Measurements from ENCODE around the gene PLK1. TPM values are rescaled to one million over a fixed set of nuclear protein-coding genes. Genes with fewer than 3 reads are reported as not detected.

PLK1 gene
- total and polyA plus RNA-seq, 8 donors = 0.58 to 35.9 (median 6.6) TPM

- no peaks in the 10 kb centered on the region for H3K27me3 ChIP-seq
- no peak overlapping the region for H3K4me3 ChIP-seq
- no peaks in the 10 kb centered on the region for H3K9me3 ChIP-seq
- TF ChIP-seq POLR2AphosphoS5 (IDR thresholded peaks at IDR 0.05) (no peak), EP300 (IDR thresholded peaks at IDR 0.05) (no peak), POLR2A (IDR thresholded peaks at IDR 0.05) (no peak), CTCF (IDR thresholded peaks at IDR 0.05) (no peak)
- H3K27ac ChIP-seq = no peak overlapping the region
- no peak for DNase-seq
- H3K4me1 ChIP-seq = no peaks in the 10 kb centered on the region
- H3K36me3 ChIP-seq = peaks cover 65 to 98% (median 96%) of the 10 kb centered on the region in 4 donors
- WGBS, 5 donors = 95 to 98% (median 98%) methylated on average over 6 of the region's 6 CpGs
- intact Hi-C loops (cut with DNase I; ENCODE audit: low total_unique reads) = no loop called here
Measured at GRCh38 chr16:23667355-23667659, 11.4 kb upstream of the PLK1 start.

DNA sequence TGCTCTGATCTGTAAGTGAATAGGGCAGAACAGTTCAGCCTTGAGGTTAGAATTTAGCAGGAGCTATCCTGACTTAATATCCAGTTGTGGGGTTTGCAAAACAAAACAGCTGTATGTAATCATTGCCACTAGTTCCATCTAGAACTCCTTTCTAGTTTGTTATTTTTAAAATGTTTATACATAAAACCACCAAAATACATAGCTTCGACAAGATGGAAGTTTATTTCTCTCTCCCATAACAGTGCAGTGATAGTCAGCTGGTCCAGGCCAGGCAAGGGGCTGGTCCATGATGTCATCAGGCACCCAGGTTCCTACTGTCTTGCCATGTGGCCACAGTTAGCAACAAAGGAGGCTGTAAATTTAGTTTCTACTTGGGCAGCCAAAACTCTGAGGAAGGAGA, 10.5 kb upstream of the PLK1 start:
- H3K27me3 ChIP-seq = no peaks in the 10 kb centered on the region
- H3K4me1 ChIP-seq = no peaks in the 10 kb centered on the region
- no peaks in the 10 kb centered on the region for H3K9me3 ChIP-seq
- intact Hi-C loops (cut with DNase I; ENCODE audit: low total_unique reads) = no loop called here
- no peak overlapping the region for H3K27ac ChIP-seq
- WGBS, 5 donors = 75 to 81% (median 77%) methylated on average over 1 of the region's 1 CpG
- H3K36me3 ChIP-seq = peaks cover 61 to 96% (median 93%) of the 10 kb centered on the region in 4 donors
- TF ChIP-seq POLR2AphosphoS5 (IDR thresholded peaks at IDR 0.05) (no peak), EP300 (IDR thresholded peaks at IDR 0.05) (no peak), POLR2A (IDR thresholded peaks at IDR 0.05) (no peak), CTCF (IDR thresholded peaks at IDR 0.05) (no peak)
- no peak overlapping the region for H3K4me3 ChIP-seq
- DNase-seq = no peak

DNA sequence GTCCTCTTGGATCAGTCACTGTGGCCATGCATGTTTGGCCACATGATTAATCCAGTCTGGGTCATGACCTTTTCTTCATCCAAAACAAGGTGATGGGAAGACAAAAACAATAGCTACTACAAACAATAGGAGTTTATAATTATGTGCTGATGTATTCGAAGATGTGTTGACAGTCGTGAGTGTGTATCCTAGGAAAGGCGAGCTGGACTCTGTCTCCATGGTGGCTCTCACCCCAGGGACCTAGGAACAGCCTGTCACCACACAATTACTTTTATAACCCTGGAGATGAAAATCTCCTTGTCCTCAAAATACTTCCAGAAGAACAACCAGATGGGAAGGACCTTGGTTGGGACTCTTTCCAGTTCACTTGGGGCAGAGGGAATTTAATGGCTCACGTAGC, 9.8 kb upstream of the PLK1 start:
- Histone ChIP-seq H3K9me3 (no peaks in the 10 kb centered on the region), H3K27ac (no peak overlapping the region), H3K27me3 (no peaks in the 10 kb centered on the region), H3K4me1 (no peaks in the 10 kb centered on the region), H3K4me3 (no peak overlapping the region), H3K36me3 (peaks cover 54 to 96% (median 89%) of the 10 kb centered on the region in 4 donors)
- WGBS, 5 donors = 87 to 94% (median 91%) methylated on average over 4 of the region's 4 CpGs
- TF ChIP-seq POLR2AphosphoS5 (IDR thresholded peaks at IDR 0.05) (no peak), CTCF (IDR thresholded peaks at IDR 0.05) (no peak), POLR2A (IDR thresholded peaks at IDR 0.05) (no peak), EP300 (IDR thresholded peaks at IDR 0.05) (no peak)
- DNase-seq = no peak
- intact Hi-C loops (cut with DNase I; ENCODE audit: low total_unique reads) = no loop called here

DNA sequence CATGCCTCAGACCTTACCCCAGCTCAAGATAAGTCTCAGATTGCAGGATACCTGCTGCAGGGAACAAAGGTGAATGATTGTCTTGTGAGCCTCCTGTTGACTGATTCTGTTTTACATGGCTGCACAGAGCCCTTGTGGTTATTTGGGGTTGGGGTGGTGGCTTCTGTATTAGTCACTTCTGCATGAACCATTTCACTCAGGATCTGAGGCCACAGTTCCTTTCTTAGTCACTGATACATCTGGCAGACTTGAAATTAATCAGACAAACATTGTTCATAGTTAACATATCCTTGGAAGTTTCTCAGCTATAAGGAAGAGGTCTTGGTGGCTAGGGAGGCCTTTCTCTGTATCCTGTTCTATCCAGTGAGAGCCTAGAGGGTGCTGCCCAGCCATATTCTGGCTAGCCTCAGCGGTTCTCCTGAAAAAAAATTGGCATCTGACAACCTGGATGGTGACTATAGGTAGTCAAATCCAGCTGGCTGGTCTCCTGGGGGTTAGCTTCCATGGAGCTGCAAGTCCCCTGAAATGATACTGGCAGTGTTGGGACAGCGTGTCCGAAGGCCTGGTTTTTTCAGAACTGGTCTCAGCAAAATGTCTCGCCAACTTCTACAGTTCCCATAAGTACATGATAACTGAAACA, 8.4 kb upstream of the PLK1 start:
- DNase-seq = peak in 1 of 2 donors; percentile 43
- Histone ChIP-seq H3K4me1 (no peaks in the 10 kb centered on the region), H3K36me3 (peaks cover 42 to 94% (median 83%) of the 10 kb centered on the region in 4 donors), H3K27me3 (no peaks in the 10 kb centered on the region), H3K4me3 (no peak overlapping the region), H3K9me3 (no peaks in the 10 kb centered on the region), H3K27ac (peak overlapping the region in 2 of 5 donors; percentile 56 to 71)
- 90 to 94% (median 92%) methylated on average over 4 of the region's 4 CpGs for WGBS, 5 donors
- no peak for TF ChIP-seq POLR2A (IDR thresholded peaks at IDR 0.05)
- TF ChIP-seq POLR2AphosphoS5 (IDR thresholded peaks at IDR 0.05) = peak in 1 of 3 donors; percentile 18
- no peak for TF ChIP-seq EP300 (IDR thresholded peaks at IDR 0.05)
- intact Hi-C loops (cut with DNase I; ENCODE audit: low total_unique reads) = no loop called here

DNA sequence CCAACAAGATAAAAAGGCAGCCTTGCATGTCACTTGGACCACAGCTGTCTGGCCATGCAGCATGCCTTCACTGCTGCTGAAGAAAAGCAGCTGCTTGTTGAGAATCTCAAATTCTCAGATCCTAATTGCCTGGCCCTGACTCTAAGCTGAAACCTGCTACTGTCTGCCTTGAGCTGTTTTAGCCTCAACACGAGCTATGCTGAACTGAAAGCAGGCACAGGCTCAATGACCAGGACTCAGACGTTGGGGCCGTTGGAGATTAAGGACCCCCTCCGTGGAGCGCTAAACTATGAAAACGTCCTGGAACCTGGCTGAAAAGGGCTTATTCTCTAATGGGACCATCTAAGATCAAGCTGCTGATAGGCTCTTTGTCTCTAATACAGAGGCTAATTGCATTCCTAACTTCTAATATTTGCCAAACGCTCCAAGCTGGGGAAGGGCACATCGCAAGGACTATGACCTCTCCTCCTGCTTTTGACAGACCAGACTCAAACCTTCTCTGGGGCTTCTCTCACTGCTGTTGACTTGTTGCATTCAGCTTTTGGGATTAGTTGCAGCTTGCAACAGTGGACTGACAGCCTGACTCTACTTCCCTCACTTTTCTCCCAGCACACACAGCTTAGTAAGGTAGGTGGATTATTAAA, 4.6 kb upstream of the PLK1 start:
- WGBS, 5 donors = 57 to 75% (median 67%) methylated on average over 8 of the region's 8 CpGs
- intact Hi-C loops (cut with DNase I; ENCODE audit: low total_unique reads) = no loop called here
- Histone ChIP-seq H3K9me3 (no peaks in the 10 kb centered on the region), H3K4me1 (peaks cover 6 to 15% (median 10%) of the 10 kb centered on the region in 4 donors), H3K36me3 (peaks cover 5 to 61% (median 52%) of the 10 kb centered on the region in 4 donors), H3K27ac (no peak overlapping the region), H3K4me3 (no peak overlapping the region), H3K27me3 (no peaks in the 10 kb centered on the region)
- no peak for DNase-seq
- TF ChIP-seq EP300 (IDR thresholded peaks at IDR 0.05) (no peak), CTCF (IDR thresholded peaks at IDR 0.05) (no peak), POLR2A (IDR thresholded peaks at IDR 0.05) (no peak), POLR2AphosphoS5 (IDR thresholded peaks at IDR 0.05) (no peak)
